Activated T-cell treated with anti-CD3 and anti-CD28 coated beads, Interleukin-2, amount 50 U/mL, for 24 hours (primary cell): ENCODE data around the gene TMEM192.
"Not testable (repeated sequence)": the region's sequence is repeated elsewhere in the genome, so short reads cannot be mapped to it uniquely, and the experiment has no call there.

Experiments
- DNase-seq: peaks from one replicate; pipeline ENCODE4 v3.0.0-alpha.2; 2020
- H3K27ac Mint-ChIP-seq: 2 replicates; pipeline ENCODE4 v1.8.0; 2020; ENCODE audit warnings: mild to moderate bottlenecking, mixed read lengths
- H3K27me3 Mint-ChIP-seq: 2 replicates; pipeline ENCODE4 v1.8.0; 2020; ENCODE audit warnings: mixed read lengths
- H3K36me3 Mint-ChIP-seq: 2 replicates; pipeline ENCODE4 v1.8.0; 2020; ENCODE audit warnings: low read depth, mixed read lengths
- H3K4me1 Mint-ChIP-seq: 2 replicates; pipeline ENCODE4 v1.8.0; 2020; ENCODE audit warnings: low read depth, mixed read lengths
- H3K4me3 Mint-ChIP-seq: 2 replicates; pipeline ENCODE4 v1.8.0; 2020; ENCODE audit warnings: mild to moderate bottlenecking, moderate library complexity, mixed read lengths
- H3K9me3 Mint-ChIP-seq: 2 replicates; pipeline ENCODE4 v1.8.0; 2020; ENCODE audit warnings: mixed read lengths

TMEM192 gene

DNA sequence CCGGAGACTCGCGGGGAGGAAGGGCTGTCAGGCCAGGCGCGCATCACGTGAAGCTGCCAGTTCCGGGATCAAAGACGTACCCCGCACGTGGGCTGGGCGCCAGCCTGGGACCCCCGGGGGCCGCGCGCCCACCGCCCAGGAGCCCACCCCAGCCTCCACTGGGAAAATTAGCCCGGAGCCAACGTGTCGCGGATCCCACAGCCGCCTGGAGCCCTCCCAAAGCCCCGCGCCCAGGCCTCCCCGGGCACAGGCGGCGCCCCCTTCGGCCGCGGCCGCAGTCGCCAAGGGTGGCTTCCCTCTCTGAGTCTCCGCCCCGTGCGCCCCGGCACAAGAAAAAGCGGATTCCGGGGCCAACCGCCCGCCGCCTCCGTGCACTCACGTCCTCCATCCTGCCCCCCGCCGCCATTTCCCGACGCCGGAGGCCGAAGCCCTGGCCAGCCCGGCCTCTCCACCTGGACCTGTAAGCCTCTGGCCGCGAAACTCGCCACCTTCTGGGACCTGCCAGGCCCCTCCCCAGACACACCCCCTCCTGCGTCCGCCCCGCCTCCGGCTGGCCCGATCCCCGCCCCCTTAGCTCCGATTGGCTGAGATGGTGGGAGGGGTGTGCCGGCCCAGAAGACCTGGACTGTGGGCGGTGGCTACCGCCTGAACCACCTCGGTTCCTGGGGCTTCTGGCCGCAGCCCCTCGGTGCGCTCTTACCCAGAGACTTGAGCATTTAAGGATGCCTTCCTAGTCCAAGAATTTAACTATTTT, at the start of gene TMEM192:
TSS of gene TMEM192 (minus strand) at position 493 of the 754 bp plus-strand sequence. CDS start at position 406, 87 bp downstream.
- Mint-ChIP-seq H3K4me3 (peak within 1 kb of the TSS; percentile 96), H3K36me3 (peaks cover 28% of the 10 kb centered on the region), H3K27ac (peak within 1 kb of the TSS; percentile 97), H3K4me1 (peaks cover 21% of the 10 kb centered on the region), H3K27me3 (peaks cover 5% of the 10 kb centered on the region), H3K9me3 (no peaks in the 10 kb centered on the region)
- peak; percentile 97 for DNase-seq

DNA sequence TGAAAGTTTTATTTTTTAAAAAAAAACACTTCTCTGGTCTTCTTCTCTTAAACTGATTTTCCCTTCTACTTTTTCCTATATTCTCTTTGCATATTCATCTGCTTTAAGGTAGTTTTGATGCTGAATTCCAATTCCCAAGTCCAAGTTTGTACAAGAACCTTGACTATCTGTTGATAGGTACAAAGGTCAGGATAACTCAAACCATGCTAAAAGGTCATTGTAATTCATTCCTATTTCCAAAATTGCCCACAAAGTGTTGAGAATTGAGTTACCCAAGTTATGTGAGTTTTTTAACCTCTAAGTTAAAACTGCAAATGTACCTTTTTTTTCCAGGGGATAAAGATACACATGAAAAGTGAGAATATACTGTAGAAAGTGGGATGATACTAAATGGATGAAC, 46.1 kb upstream of the TMEM192 start:
- H3K9me3 Mint-ChIP-seq: peaks cover 7% of the 10 kb centered on the region
- no peak overlapping the region for H3K4me3 Mint-ChIP-seq
- no peaks in the 10 kb centered on the region for H3K4me1 Mint-ChIP-seq
- DNase-seq: no peak
- H3K27ac Mint-ChIP-seq: no peak overlapping the region
- peaks cover 22% of the 10 kb centered on the region for H3K27me3 Mint-ChIP-seq
- H3K36me3 Mint-ChIP-seq: no peaks in the 10 kb centered on the region

DNA sequence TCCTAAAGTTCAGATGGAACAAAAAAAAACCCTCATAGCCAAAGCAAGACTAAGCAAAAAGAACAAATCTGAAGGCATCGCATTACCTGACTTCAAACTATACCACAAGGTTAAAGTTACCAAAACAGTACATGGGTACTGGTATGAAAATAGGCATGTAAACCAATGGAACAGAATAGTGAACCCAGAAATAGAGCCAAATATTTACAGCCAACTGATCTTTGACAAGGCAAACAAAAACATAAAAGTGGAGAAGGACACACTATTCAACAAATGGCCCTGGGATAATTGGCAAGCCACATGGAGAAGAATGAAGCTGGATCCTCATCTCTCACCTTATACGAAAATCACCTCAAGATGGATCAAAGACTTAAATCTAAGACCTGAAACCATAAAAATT, 44.2 kb upstream of the TMEM192 start:
- Mint-ChIP-seq H3K4me1 (no peaks in the 10 kb centered on the region), H3K27ac (no peak overlapping the region), H3K9me3 (peaks cover 7% of the 10 kb centered on the region), H3K36me3 (no peaks in the 10 kb centered on the region), H3K4me3 (no peak overlapping the region), H3K27me3 (peaks cover 19% of the 10 kb centered on the region)
- no peak for DNase-seq

DNA sequence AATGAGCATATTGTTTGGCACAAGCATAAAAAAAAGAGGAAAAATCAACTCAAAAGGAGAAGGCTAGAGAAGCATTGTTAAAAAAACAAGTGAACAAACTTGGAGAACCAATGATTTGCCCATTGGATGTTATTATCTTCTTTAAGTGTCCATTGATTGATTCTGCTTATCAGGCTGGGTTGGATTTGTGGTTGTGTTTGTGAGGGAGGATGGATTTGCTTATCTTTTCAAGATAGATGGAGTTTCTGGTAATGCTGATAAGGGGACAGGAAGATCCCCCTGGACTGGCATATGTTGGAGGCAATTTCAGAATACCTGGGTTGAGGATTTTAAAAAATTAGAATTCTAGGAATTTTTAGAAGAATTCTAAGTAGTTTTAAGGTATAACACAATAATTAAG, 41.8 kb upstream of the TMEM192 start:
- H3K4me3 Mint-ChIP-seq: no peak overlapping the region
- no peak overlapping the region for H3K27ac Mint-ChIP-seq
- no peaks in the 10 kb centered on the region for H3K4me1 Mint-ChIP-seq
- H3K9me3 Mint-ChIP-seq: peaks cover 7% of the 10 kb centered on the region
- DNase-seq: no peak
- H3K36me3 Mint-ChIP-seq: no peaks in the 10 kb centered on the region
- H3K27me3 Mint-ChIP-seq: peaks cover 30% of the 10 kb centered on the region

DNA sequence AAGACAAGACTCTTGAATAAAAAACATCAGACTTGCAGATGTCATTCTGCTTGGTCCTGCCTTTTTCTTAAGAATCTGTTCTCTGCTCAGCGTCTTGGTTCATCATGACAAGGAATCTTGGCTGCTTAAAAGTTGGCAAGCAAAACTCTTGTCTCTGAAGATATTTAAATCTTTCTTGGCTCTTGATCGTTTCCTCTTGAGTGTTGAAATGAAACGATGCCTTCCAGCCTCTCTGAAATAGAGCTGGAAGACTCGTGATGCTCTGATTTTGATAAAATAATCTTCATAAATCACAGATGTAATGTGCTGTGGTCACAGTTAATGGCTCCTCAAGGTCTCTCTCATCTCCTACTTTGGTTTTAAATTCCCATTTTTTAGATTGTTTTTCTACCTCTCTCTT, 39.9 kb upstream of the TMEM192 start:
- peaks cover 30% of the 10 kb centered on the region for H3K27me3 Mint-ChIP-seq
- H3K9me3 Mint-ChIP-seq: peaks cover 7% of the 10 kb centered on the region
- H3K4me3 Mint-ChIP-seq: no peak overlapping the region
- no peaks in the 10 kb centered on the region for H3K36me3 Mint-ChIP-seq
- H3K27ac Mint-ChIP-seq: no peak overlapping the region
- DNase-seq: no peak
- no peaks in the 10 kb centered on the region for H3K4me1 Mint-ChIP-seq

DNA sequence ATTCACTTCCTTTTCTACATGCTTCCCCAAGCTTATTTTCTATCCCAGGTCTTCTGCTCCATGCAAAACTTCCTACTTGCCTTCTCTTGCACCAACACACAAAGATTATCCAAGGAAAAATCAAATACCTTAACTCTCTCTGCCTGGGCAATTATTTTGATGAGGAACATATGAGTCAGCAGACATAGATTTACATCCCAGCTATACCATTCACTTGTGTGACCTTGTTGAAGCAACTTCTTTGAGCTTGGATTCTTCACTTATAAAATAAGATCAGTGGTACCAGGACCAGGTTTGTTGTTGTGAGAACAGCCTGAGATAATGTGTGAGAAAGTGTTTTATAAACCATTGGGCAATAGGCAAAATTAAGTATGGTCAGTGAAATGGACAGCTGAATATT, 39.1 kb upstream of the TMEM192 start:
- H3K36me3 Mint-ChIP-seq: no peaks in the 10 kb centered on the region
- no peak overlapping the region for H3K27ac Mint-ChIP-seq
- no peaks in the 10 kb centered on the region for H3K4me1 Mint-ChIP-seq
- H3K4me3 Mint-ChIP-seq: no peak overlapping the region
- no peaks in the 10 kb centered on the region for H3K9me3 Mint-ChIP-seq
- no peak for DNase-seq
- H3K27me3 Mint-ChIP-seq: peaks cover 30% of the 10 kb centered on the region

DNA sequence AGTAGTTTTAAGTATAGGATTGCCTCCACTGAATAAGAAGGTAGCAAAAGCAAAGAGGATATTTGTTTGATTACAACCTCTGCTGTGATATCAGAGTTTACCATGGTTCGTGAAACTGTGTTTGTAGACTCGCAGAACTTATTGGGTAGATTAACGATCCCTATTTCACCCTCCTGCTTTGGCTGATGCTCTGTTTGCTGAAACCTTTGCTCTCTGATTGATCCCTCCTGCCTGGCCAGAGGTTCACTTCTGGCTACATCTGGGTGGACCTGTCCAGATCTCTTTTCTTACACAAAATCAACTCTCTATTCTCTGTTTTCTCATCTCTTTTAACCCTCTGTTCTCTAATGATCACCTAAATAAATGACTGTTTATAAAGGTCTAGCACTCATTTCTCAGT, 37.9 kb upstream of the TMEM192 start:
- Mint-ChIP-seq H3K4me1 (no peaks in the 10 kb centered on the region), H3K27ac (no peak overlapping the region), H3K9me3 (no peaks in the 10 kb centered on the region), H3K27me3 (peaks cover 30% of the 10 kb centered on the region), H3K4me3 (no peak overlapping the region), H3K36me3 (no peaks in the 10 kb centered on the region)
- no peak for DNase-seq

DNA sequence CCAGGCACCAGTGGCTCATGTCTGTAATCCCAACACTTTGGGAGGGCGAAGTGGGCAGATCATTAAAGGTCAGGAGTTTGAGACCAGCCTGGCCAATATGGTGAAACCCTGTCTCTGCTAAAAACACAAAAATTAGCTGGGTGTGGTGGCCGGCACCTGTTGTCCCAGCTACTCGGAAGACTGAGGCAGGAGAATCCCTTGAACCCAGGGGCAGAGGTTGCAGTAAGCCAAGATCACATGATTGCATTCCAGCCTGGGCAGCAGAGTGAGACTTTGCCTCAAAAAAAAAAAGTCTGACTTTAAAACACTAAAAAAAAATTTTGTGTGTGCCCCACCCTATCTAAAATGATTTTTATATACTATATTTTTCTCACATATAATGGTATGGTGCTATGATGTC, 26.2 kb upstream of the TMEM192 start:
- Mint-ChIP-seq H3K27ac (no peak overlapping the region), H3K27me3 (peaks cover 3% of the 10 kb centered on the region), H3K36me3 (no peaks in the 10 kb centered on the region), H3K4me1 (no peaks in the 10 kb centered on the region), H3K4me3 (no peak overlapping the region), H3K9me3 (no peaks in the 10 kb centered on the region)
- no peak for DNase-seq

DNA sequence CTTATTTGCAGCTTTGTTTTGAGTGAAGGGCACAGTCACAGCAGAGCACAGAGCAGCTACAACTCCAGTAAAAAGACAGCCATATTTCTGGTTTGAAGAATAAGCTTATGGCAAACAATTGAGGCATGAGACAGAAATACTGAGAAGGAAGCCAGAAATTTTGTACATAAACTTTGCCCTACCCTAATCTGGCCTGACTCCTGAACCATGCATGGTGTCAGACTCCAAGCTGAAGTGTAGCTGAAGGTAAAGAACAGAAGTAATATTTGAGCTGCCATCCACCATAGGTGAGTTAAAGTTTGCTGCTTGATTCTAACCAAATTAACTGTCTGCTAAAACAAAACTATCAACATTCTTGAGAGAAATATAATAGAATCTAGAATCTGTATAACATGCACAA, 24.5 kb upstream of the TMEM192 start:
- Mint-ChIP-seq H3K4me3 (no peak overlapping the region), H3K36me3 (no peaks in the 10 kb centered on the region), H3K27ac (no peak overlapping the region), H3K27me3 (peaks cover 8% of the 10 kb centered on the region), H3K4me1 (peaks cover 3% of the 10 kb centered on the region), H3K9me3 (no peaks in the 10 kb centered on the region)
- DNase-seq: no peak

DNA sequence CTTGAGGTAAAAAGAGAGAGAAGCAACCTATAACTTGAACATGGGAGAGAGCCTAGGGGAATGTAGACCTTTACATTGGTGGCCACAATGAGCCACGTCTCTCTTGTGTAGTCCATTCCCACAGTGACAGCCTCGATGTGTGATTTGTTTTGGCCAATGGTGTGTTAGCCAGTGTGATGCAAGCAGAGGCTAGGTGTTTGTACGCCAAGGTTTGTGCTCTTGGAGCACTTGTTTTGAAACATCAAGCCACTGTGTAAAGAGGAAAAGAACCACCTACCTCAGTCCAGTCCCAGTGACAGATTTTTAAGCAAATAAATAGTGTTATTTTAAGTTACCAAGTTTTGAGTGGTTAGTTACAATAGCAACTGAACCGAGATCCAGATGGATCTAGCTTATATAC, 23.9 kb upstream of the TMEM192 start:
- Mint-ChIP-seq H3K9me3 (no peaks in the 10 kb centered on the region), H3K4me3 (no peak overlapping the region), H3K36me3 (no peaks in the 10 kb centered on the region), H3K27me3 (peaks cover 9% of the 10 kb centered on the region), H3K27ac (no peak overlapping the region), H3K4me1 (peaks cover 3% of the 10 kb centered on the region)
- DNase-seq: no peak

DNA sequence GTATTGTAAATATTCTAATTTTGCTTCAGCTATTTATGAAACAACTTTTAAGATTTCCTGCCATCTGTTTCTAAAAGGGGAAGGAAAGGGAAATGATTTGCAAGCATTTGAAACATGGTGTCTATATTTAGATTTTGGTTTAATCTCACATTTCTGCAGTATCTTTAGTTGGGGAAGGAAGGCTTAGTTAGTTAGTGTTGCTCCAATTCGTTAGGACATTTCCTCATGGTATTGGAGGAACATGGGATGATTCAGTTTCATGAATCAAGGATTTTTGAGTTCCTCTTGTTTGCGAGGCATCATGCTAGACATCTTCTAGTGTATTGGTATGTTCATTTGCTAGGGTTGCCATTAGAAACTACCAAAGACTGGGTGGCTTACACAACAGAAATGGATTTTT, 20.5 kb upstream of the TMEM192 start:
- DNase-seq: no peak
- Mint-ChIP-seq H3K27me3 (peaks cover 18% of the 10 kb centered on the region), H3K9me3 (no peaks in the 10 kb centered on the region), H3K4me1 (peaks cover 5% of the 10 kb centered on the region), H3K27ac (no peak overlapping the region), H3K4me3 (no peak overlapping the region), H3K36me3 (no peaks in the 10 kb centered on the region)

DNA sequence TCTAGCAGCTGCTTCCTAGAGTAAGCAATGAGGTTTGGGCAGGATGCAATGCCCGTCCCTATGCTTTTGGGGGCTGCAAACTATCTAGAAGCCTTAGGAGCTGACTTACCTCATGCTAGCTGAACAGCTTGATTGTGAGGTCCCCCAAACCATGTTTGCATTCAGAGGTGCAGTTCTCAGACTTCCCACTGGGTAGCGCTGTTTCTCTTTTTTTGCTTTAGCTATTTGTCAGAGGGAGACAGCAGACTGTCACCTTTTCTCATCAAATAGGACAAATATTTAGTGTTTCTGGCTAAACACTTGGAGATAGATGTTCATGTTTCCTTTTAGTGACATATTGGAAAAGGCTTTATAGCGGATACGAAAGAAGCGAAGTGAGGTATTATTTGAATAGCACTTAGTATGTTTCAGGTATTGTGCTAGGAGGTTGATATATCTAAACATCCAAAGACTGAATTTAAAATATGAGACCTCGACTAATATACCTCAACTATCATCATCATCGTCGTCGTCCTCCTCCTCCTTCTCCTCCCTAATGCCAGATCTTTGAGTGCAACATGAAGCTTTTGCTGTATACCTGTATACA, 18.7 kb upstream of the TMEM192 start:
- Mint-ChIP-seq H3K9me3 (no peaks in the 10 kb centered on the region), H3K36me3 (no peaks in the 10 kb centered on the region), H3K27me3 (peaks cover 18% of the 10 kb centered on the region), H3K4me3 (no peak overlapping the region), H3K4me1 (peaks cover 5% of the 10 kb centered on the region), H3K27ac (no peak overlapping the region)
- peak; percentile 78 for DNase-seq

DNA sequence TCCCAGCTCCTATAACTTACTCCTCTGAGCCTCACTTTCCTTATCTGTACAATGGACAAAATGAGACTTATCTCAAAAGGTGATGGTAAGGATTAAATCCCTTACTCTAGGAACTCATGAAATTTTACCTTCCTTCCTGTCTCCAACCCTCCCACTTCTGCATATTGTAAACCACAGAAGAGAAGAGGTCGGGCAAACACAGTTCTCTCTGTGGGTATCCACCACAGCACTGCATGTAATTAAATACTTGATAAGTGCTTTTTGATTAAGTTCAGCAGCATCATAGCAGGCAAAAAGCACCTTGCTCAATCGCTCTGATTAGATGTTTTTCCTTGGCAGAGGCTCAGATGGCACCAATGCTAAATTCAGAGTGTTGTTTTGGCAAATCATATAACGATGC, 17.3 kb upstream of the TMEM192 start:
- peaks cover 20% of the 10 kb centered on the region for H3K27me3 Mint-ChIP-seq
- H3K27ac Mint-ChIP-seq: no peak overlapping the region

DNA sequence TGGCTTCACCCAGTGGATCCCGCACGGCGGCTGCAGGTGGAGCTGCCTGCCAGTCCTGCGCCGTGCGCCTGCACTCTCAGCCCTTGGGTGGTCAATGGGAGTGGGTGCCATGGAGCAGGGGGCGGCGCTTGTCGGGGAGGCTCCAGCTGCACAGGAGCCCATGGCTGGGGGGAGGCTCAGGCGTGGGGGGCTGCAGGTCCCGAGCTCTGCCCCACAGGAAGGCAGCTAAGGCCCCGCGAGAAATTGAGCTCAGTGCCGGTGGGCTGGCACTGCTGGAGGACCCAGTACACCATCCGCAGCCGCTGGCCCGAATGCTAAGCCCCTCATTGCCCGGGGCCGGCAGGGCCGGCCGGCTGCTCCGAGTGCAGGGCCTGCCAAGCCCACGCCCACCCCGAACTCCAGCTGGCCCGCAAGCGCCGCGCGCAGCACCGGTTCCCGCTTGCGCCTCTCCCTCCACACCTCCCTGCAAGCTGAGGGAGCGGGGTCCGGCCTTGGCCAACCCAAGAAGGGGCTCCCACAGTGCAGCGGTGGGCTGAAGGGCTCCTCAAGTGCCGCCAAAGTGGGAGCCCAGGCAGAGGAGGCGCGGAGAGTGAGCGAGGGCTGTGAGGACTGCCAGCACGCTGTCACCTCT, 13.3 kb upstream of the TMEM192 start:
- H3K36me3 Mint-ChIP-seq, H3K9me3 Mint-ChIP-seq, DNase-seq, H3K4me3 Mint-ChIP-seq, H3K4me1 Mint-ChIP-seq, H3K27ac Mint-ChIP-seq: not testable (repeated sequence)
- peaks cover 17% of the 10 kb centered on the region for H3K27me3 Mint-ChIP-seq

More for the DNA sequence above, 17.3 kb upstream of the TMEM192 start:
- no peak for DNase-seq
- no peaks in the 10 kb centered on the region for H3K36me3 Mint-ChIP-seq
- H3K4me3 Mint-ChIP-seq: no peak overlapping the region
- no peaks in the 10 kb centered on the region for H3K9me3 Mint-ChIP-seq
- H3K4me1 Mint-ChIP-seq: peaks cover 5% of the 10 kb centered on the region

DNA sequence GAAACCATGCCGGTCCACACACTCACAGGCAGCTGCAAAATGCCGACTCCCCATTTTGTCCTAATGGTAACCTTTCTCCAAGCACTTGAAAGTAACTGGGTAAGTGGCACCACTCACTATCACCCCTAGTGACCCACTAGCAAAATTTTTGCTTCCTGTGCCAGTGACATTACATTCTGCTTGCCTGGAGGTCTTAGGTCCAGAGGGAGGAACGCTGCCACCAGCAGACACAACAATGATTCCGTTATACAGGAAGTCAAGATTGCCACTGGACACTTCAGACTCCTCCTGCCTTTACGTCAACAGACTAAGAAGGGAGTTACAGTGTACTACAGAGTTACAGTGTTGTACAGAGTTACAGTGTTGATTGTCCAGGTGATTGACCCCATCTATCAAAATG, 11.8 kb upstream of the TMEM192 start:
- H3K27ac Mint-ChIP-seq: no peak overlapping the region
- H3K4me1 Mint-ChIP-seq: no peaks in the 10 kb centered on the region
- no peaks in the 10 kb centered on the region for H3K36me3 Mint-ChIP-seq
- H3K9me3 Mint-ChIP-seq: no peaks in the 10 kb centered on the region
- H3K27me3 Mint-ChIP-seq: peaks cover 17% of the 10 kb centered on the region
- H3K4me3 Mint-ChIP-seq: no peak overlapping the region
- no peak for DNase-seq
